ENCODE data around the gene EPAS1. TPM values are rescaled to one million over a fixed set of nuclear protein-coding genes. Genes with fewer than 3 reads are reported as not detected.

EPAS1 gene
- total RNA-seq, 1 donor from 2014 or later, result 48.5 TPM

GRCh38 chr2:46300406-46300832 lies 3.2 kb downstream of the EPAS1 start:
- DNase-seq (ENCODE audit: low read depth), result no peak

GRCh38 chr2:46302005-46302695 lies 4.9 kb downstream of the EPAS1 start:
- no peak for DNase-seq (ENCODE audit: low read depth)

GRCh38 chr2:46303233-46303632 lies 6.0 kb downstream of the EPAS1 start:
- DNase-seq (ENCODE audit: low read depth), result no peak

GRCh38 chr2:46303822-46304221 lies 6.6 kb downstream of the EPAS1 start:
- DNase-seq (ENCODE audit: low read depth), result no peak

- DNase-seq (ENCODE audit: low read depth), result no peak
Observed at GRCh38 chr2:46304635-46305034, 7.4 kb downstream of the EPAS1 start.

GRCh38 chr2:46305187-46305586 lies 8.0 kb downstream of the EPAS1 start:
- no peak for DNase-seq (ENCODE audit: low read depth)

- no peak for DNase-seq (ENCODE audit: low read depth)
Observed at GRCh38 chr2:46305767-46306166, 8.6 kb downstream of the EPAS1 start.

- no peak for DNase-seq (ENCODE audit: low read depth)
Observed at GRCh38 chr2:46306330-46306751, 9.1 kb downstream of the EPAS1 start.

- DNase-seq (ENCODE audit: low read depth), result peak; percentile 31
Observed at GRCh38 chr2:46306988-46307655, 9.9 kb downstream of the EPAS1 start.

GRCh38 chr2:46308081-46308480 lies 10.9 kb downstream of the EPAS1 start:
- no peak for DNase-seq (ENCODE audit: low read depth)

- no peak for DNase-seq (ENCODE audit: low read depth)
Observed at GRCh38 chr2:46308629-46309028, 11.4 kb downstream of the EPAS1 start.

- DNase-seq (ENCODE audit: low read depth), result no peak
Observed at GRCh38 chr2:46309052-46309953, 12.1 kb downstream of the EPAS1 start.

- DNase-seq (ENCODE audit: low read depth), result no peak
Observed at GRCh38 chr2:46310446-46310845, 13.2 kb downstream of the EPAS1 start.

GRCh38 chr2:46311651-46312223 lies 14.5 kb downstream of the EPAS1 start:
- DNase-seq (ENCODE audit: low read depth), result no peak

- no peak for DNase-seq (ENCODE audit: low read depth)
Observed at GRCh38 chr2:46313063-46313462, 15.9 kb downstream of the EPAS1 start.

GRCh38 chr2:46314065-46314835 lies 17.0 kb downstream of the EPAS1 start:
- no peak for DNase-seq (ENCODE audit: low read depth)

GRCh38 chr2:46315103-46315890 lies 18.1 kb downstream of the EPAS1 start:
- peak; percentile 72 for DNase-seq (ENCODE audit: low read depth)

GRCh38 chr2:46317094-46317486 lies 19.9 kb downstream of the EPAS1 start:
- no peak for DNase-seq (ENCODE audit: low read depth)

- no peak for DNase-seq (ENCODE audit: low read depth)
Observed at GRCh38 chr2:46318579-46319460, 21.6 kb downstream of the EPAS1 start.
